Hepatocyte (in vitro differentiated cells): ENCODE data around the gene SAMD11.

Experiments used
- EZH2 ChIP-seq: fragments of 200-600 bp; sonication (generic); IDR thresholded peaks from 2 replicates; pipeline ENCODE4 v1.6.1; 2016; ENCODE audit warnings: antibody characterized with exemption, mild to moderate bottlenecking, borderline replicate concordance
- EZH2phosphoT487 ChIP-seq: fragments of 200-600 bp; sonication (generic); IDR thresholded peaks from one replicate; pipeline ENCODE4 v1.6.1; 2018; ENCODE audit warnings: antibody characterized with exemption, mild to moderate bottlenecking, low read depth, moderate library complexity; ENCODE audit not compliant: unreplicated experiment, severe bottlenecking
- TF ChIP-seq, protein P1 (sequence below): fragments of 200-600 bp; sonication (generic); IDR thresholded peaks from 2 replicates; pipeline ENCODE4 v1.5.1; 2016; ENCODE audit warnings: antibody characterized with exemption, mild to moderate bottlenecking; ENCODE audit not compliant: poor library complexity

GRCh38 chr1:914131-914890 lies 9.4 kb upstream of the SAMD11 start:
- TF ChIP-seq, protein P1, sequence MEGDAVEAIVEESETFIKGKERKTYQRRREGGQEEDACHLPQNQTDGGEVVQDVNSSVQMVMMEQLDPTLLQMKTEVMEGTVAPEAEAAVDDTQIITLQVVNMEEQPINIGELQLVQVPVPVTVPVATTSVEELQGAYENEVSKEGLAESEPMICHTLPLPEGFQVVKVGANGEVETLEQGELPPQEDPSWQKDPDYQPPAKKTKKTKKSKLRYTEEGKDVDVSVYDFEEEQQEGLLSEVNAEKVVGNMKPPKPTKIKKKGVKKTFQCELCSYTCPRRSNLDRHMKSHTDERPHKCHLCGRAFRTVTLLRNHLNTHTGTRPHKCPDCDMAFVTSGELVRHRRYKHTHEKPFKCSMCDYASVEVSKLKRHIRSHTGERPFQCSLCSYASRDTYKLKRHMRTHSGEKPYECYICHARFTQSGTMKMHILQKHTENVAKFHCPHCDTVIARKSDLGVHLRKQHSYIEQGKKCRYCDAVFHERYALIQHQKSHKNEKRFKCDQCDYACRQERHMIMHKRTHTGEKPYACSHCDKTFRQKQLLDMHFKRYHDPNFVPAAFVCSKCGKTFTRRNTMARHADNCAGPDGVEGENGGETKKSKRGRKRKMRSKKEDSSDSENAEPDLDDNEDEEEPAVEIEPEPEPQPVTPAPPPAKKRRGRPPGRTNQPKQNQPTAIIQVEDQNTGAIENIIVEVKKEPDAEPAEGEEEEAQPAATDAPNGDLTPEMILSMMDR = no peak
- TF ChIP-seq EZH2phosphoT487 (no peak), EZH2 (no peak)
